NT2/D1 (cell line): Measurements from ENCODE around the gene TSPAN9.

Source experiments
- SUZ12 ChIP-seq: IDR thresholded peaks from 2 replicates; pipeline ENCODE4 v1.6.1; 2011; ENCODE audit not compliant: insufficient read length, insufficient read depth; ENCODE audit errors: extremely low read depth
- ZNF274 ChIP-seq: IDR thresholded peaks from 2 replicates; pipeline ENCODE4 v1.6.1; 2011; ENCODE audit warnings: mild to moderate bottlenecking, low read depth, low read length

DNA sequence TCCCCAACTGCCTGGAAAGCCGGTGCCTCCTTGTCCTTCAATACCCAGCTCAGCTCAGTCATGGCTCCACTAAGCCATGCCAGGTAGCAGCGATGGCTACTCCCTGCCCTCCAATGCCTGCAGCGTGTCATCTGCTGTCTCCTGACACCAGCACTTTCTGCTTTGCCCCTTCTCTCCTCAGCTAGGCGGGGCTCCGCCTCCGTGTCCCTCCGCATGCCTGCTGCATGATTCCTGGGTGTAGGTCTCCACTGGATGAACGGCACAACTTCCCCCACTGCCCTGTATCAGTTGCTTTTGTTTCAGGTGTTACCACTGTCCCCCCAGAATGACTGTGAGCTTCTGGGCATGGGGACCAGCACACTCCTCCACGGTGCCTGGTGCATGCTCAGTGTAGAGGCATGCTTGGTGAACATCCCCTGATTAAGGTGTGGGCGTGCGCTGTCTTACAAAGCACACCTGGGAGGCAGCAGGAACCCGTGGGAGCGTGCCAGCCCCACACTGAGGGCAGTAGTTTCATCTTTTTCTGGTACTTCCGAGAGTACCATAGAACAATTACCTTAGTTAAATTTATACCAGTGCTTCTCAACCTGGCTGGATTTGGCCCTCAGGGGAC, 234.4 kb downstream of the TSPAN9 start:
- no peak for TF ChIP-seq ZNF274
- no peak for TF ChIP-seq SUZ12
